ENCODE measurements around the gene KLF3.
"Not testable (repeated sequence)": the region's sequence is repeated elsewhere in the genome, so short reads cannot be mapped to it uniquely, and the experiment has no call there.

KLF3 gene

DNA sequence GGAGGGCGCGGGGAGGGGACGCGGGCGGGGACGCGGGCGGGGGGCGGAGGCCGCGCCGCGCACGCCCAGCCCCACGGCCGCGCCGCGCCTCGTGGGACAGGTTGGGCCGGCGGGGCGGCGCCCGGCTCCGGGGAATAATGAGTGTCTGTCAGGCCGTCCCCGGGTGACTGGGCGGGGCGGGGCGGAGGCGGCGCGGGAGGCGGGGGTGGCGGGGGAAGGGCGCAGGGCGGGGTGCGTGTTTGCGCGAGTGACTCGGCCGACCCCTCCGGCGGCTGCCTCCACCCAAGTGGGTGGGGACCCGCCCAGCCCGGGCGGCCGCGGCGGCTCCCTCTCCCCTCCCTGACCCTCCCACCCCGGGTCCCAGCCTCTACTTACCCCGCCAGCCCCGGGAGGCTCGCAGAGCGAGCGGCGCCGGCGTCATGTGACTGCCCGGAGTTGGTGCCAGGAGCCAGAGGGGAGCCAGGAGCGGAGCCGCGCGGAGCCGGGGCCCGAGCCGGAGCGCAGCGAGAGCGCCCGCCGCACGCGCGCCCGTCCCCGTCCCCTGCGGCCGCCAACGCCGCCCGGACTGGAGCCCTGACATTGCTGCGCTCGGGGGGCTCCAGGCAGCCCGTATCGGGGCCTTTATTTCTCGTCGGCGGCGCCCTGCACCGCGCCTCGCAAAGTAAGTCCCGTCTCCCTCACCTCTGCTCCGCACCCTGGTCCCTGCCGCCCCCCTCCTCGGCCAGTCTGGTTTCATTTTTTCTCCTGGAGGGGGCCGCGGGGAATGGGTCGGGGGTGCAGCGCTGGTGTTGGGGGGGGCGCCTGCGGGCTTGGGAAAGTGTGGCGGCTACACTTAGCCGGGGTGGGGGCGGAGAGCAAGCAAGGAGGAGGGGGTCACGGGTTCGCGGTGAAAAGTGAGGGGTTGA lies at the start of gene KLF3:
TSS of gene KLF3 (plus strand) at position 399 of the 905 bp plus-strand sequence. CDS start 16,427 bp downstream, outside the sequence.
- Mint-ChIP-seq H3K4me1 (peaks cover 68% of the 10 kb centered on the region), H3K36me3 (peaks cover 30% of the 10 kb centered on the region), H3K4me3 (peak within 1 kb of the TSS; percentile 93), H3K27ac (peak within 1 kb of the TSS; percentile 93), H3K27me3 (no peaks in the 10 kb centered on the region), H3K9me3 (no peaks in the 10 kb centered on the region)
- peak; percentile 94 for DNase-seq
- CTCF ChIA-PET: no interaction called here

GRCh38 chr4:38614231-38614630 lies 49.8 kb upstream of the KLF3 start:
- Mint-ChIP-seq H3K4me3 (no peak overlapping the region), H3K9me3 (peaks cover 7% of the 10 kb centered on the region), H3K36me3 (peaks cover 2% of the 10 kb centered on the region), H3K27ac (no peak overlapping the region), H3K27me3 (no peaks in the 10 kb centered on the region), H3K4me1 (peaks cover 46% of the 10 kb centered on the region)
- CTCF ChIA-PET: interaction anchor here (1.1 kb wide), 1 partner anchor 10 kb away, joined by 3 read pairs; no protein-coding TSS in a partner anchor
- DNase-seq: no peak

DNA sequence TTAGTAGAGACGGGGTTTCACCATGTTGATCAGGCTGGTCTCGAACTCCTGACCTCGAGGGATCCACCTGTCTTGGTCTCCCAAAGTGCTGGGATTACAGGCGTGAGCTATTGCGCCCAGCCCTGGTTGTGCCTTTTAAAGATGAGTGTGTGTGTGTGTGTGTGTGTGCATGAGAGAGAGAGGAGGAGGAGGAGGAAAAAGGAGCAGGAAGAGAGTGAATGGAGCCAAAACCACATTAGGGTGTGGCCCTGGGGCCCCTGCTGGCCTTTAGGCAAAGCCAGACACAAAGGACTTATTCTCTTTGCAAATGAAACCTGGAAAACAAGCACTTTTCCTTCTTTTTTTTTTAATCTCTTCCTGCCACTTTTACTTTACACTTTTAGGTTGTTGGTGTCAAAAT lies 48.2 kb upstream of the KLF3 start:
- no peak overlapping the region for H3K27ac Mint-ChIP-seq
- CTCF ChIA-PET: no interaction called here
- no peak for DNase-seq

DNA sequence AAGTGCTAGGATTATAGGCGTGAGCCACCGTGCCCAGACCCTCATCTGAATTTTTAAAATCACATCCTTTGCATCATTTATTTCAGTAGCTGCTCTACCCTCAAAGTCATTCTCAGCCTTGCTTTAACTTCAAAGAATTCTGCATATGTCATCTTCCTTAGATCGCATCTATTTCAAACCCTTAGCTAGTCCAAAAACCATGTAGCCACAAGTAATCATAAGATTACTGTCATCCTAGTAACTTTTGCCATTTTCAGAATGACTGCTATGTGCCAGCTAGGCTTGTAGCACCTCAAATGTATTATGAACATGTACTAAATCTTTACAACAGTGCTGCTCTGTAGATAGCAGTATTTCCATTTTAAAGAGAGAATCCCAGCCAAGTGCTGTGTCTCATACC lies 45.5 kb upstream of the KLF3 start:
- Mint-ChIP-seq H3K4me3 (no peak overlapping the region), H3K27ac (no peak overlapping the region), H3K27me3 (no peaks in the 10 kb centered on the region), H3K9me3 (peaks cover 6% of the 10 kb centered on the region), H3K36me3 (peaks cover 2% of the 10 kb centered on the region), H3K4me1 (peaks cover 37% of the 10 kb centered on the region)
- CTCF ChIA-PET: no interaction called here
- no peak for DNase-seq

More for the DNA sequence above, 48.2 kb upstream of the KLF3 start:
- H3K4me3 Mint-ChIP-seq: no peak overlapping the region
- H3K4me1 Mint-ChIP-seq: peaks cover 34% of the 10 kb centered on the region
- peaks cover 6% of the 10 kb centered on the region for H3K9me3 Mint-ChIP-seq
- no peaks in the 10 kb centered on the region for H3K27me3 Mint-ChIP-seq
- peaks cover 2% of the 10 kb centered on the region for H3K36me3 Mint-ChIP-seq

GRCh38 chr4:38619316-38619715 lies 44.7 kb upstream of the KLF3 start:
- Mint-ChIP-seq H3K36me3 (peaks cover 2% of the 10 kb centered on the region), H3K27ac (no peak overlapping the region), H3K9me3 (peaks cover 6% of the 10 kb centered on the region), H3K4me1 (peaks cover 29% of the 10 kb centered on the region), H3K4me3 (no peak overlapping the region), H3K27me3 (no peaks in the 10 kb centered on the region)
- no peak for DNase-seq
- CTCF ChIA-PET: no interaction called here

- CTCF ChIA-PET: interaction anchor here (1.3 to 1.4 kb wide), 2 partner anchors 13 to 30 kb away, joined by 3 read pairs; no protein-coding TSS in a partner anchor
Observed at GRCh38 chr4:38620065-38620464, 43.9 kb upstream of the KLF3 start.

DNA sequence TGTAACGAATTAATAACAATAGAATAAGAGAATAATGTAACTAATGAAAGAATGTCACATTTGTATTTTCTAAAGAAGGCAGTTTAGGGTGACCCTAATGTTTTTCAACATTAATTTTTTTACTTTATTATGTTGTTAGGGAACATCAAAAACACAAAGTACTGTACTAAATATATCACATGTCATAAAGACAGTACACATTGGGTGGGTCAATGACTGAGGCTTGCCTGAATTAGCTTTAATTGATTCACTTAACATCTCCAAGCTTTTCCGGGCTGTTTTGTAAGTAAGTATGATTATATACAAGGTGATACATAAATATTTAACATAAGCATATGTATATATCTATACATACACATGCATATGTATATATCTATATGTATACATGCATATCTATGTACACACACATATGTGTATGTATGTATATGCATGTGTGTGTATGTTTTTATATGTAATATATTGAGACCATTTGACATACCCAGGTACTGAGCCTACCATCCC lies 43.4 kb upstream of the KLF3 start:
- CTCF ChIA-PET: interaction anchor here (1.3 to 1.4 kb wide), 2 partner anchors 13 to 31 kb away, joined by 3 read pairs; no protein-coding TSS in a partner anchor
- Mint-ChIP-seq H3K27ac (no peak overlapping the region), H3K36me3 (peaks cover 2% of the 10 kb centered on the region), H3K4me3 (no peak overlapping the region), H3K4me1 (peaks cover 29% of the 10 kb centered on the region), H3K27me3 (no peaks in the 10 kb centered on the region), H3K9me3 (peaks cover 6% of the 10 kb centered on the region)
- DNase-seq: no peak

More at GRCh38 chr4:38620065-38620464, 43.9 kb upstream of the KLF3 start:
- H3K4me3 Mint-ChIP-seq: no peak overlapping the region
- no peak for DNase-seq
- H3K4me1 Mint-ChIP-seq: peaks cover 26% of the 10 kb centered on the region
- peaks cover 6% of the 10 kb centered on the region for H3K9me3 Mint-ChIP-seq
- peaks cover 2% of the 10 kb centered on the region for H3K36me3 Mint-ChIP-seq
- no peaks in the 10 kb centered on the region for H3K27me3 Mint-ChIP-seq
- no peak overlapping the region for H3K27ac Mint-ChIP-seq

- Mint-ChIP-seq H3K4me1 (peaks cover 28% of the 10 kb centered on the region), H3K27ac (no peak overlapping the region), H3K9me3 (peaks cover 6% of the 10 kb centered on the region), H3K36me3 (peaks cover 2% of the 10 kb centered on the region), H3K4me3 (no peak overlapping the region), H3K27me3 (no peaks in the 10 kb centered on the region)
- no peak for DNase-seq
- CTCF ChIA-PET: interaction anchor here (1.3 to 1.4 kb wide), 2 partner anchors 14 to 31 kb away, joined by 3 read pairs; no protein-coding TSS in a partner anchor
Observed at GRCh38 chr4:38621028-38621684, 42.8 kb upstream of the KLF3 start.

DNA sequence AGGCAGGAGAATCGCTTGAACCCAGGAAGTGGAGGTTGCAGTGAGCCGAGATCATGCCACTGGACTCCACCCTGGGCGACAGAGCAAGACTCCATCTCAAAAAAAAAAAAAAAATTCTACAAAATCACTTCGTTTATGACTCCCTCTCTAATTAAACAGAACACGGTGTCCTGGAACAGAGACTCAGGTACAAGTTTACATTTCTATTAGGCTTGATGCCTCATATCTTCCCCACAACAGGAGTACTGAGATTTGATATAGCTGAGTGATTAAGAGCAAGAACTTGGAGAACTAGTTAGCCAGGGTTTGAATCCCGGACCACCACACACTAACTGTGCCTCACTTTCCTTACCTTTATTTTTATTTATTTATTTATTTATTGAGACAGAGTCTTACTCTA lies 42.2 kb upstream of the KLF3 start:
- no peak for DNase-seq
- no peak overlapping the region for H3K4me3 Mint-ChIP-seq
- no peak overlapping the region for H3K27ac Mint-ChIP-seq
- CTCF ChIA-PET: interaction anchor here (0.6 kb wide), 1 partner anchor 40 kb away, joined by 4 read pairs; no protein-coding TSS in a partner anchor
- H3K36me3 Mint-ChIP-seq: peaks cover 2% of the 10 kb centered on the region
- H3K9me3 Mint-ChIP-seq: peaks cover 6% of the 10 kb centered on the region
- peaks cover 26% of the 10 kb centered on the region for H3K4me1 Mint-ChIP-seq
- no peaks in the 10 kb centered on the region for H3K27me3 Mint-ChIP-seq

DNA sequence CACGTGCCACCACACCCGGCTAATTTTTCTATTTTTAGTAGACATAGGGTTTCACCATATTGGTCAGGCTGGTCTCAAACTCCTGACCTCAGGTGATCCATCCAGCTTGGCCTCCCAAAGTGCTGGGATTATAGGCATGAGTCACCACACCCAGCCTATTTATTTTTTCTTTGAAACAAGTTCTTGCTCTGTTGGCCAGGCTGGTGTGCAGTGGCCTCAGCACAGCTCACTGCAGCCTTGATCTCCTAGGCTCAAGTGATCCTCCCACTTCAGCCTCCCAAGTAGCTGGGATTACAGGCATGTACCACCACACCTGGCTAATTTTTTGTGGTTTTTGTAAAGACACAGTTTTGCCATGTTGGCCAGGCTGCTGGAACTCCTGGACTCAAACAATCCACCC lies 41.7 kb upstream of the KLF3 start:
- not testable (repeated sequence) for H3K27me3 Mint-ChIP-seq, H3K36me3 Mint-ChIP-seq, H3K9me3 Mint-ChIP-seq, H3K27ac Mint-ChIP-seq, H3K4me3 Mint-ChIP-seq, DNase-seq
- CTCF ChIA-PET: interaction anchor here (0.6 kb wide), 1 partner anchor 41 kb away, joined by 4 read pairs; no protein-coding TSS in a partner anchor
- peaks cover 24% of the 10 kb centered on the region for H3K4me1 Mint-ChIP-seq

DNA sequence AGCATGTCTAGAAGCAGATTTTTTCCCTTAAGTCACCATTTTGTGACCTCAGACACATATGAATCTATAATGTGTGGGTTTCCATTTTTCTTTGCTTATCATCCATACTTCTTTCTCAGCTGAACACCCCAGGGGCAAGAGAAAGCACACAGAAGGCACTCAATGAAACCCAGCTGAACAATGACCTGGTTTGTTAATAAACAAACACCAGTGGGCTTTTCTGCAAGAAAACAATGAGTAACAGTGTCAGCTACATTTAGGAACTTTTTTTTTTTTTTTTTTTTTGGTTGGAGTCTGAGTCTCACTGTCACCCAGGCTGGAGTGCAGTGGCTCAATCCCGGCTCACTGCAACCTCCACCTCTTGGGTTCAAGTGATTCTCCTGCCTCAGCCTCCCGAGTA lies 40.7 kb upstream of the KLF3 start:
- CTCF ChIA-PET: no interaction called here
- Mint-ChIP-seq H3K36me3 (no peaks in the 10 kb centered on the region), H3K4me1 (peaks cover 23% of the 10 kb centered on the region), H3K9me3 (peaks cover 3% of the 10 kb centered on the region), H3K27ac (no peak overlapping the region), H3K4me3 (no peak overlapping the region), H3K27me3 (no peaks in the 10 kb centered on the region)
- DNase-seq: no peak

GRCh38 chr4:38624311-38624710 lies 39.7 kb upstream of the KLF3 start:
- no peak overlapping the region for H3K4me3 Mint-ChIP-seq
- H3K4me1 Mint-ChIP-seq: peaks cover 19% of the 10 kb centered on the region
- no peaks in the 10 kb centered on the region for H3K9me3 Mint-ChIP-seq
- no peaks in the 10 kb centered on the region for H3K36me3 Mint-ChIP-seq
- H3K27ac Mint-ChIP-seq: no peak overlapping the region
- H3K27me3 Mint-ChIP-seq: no peaks in the 10 kb centered on the region
- CTCF ChIA-PET: no interaction called here
- DNase-seq: no peak

GRCh38 chr4:38625508-38625907 lies 38.5 kb upstream of the KLF3 start:
- DNase-seq: peak; percentile 36

GRCh38 chr4:38626901-38627444 lies 37.0 kb upstream of the KLF3 start:
- H3K4me1 Mint-ChIP-seq: peaks cover 12% of the 10 kb centered on the region
- not testable (repeated sequence) for H3K9me3 Mint-ChIP-seq

More at GRCh38 chr4:38625508-38625907, 38.5 kb upstream of the KLF3 start:
- CTCF ChIA-PET: interaction anchor here (1.1 kb wide), 1 partner anchor 445 kb away, joined by 3 read pairs; no protein-coding TSS in a partner anchor
- no peaks in the 10 kb centered on the region for H3K36me3 Mint-ChIP-seq
- H3K4me1 Mint-ChIP-seq: peaks cover 19% of the 10 kb centered on the region
- H3K27me3 Mint-ChIP-seq: no peaks in the 10 kb centered on the region
- H3K9me3 Mint-ChIP-seq: no peaks in the 10 kb centered on the region
- H3K4me3 Mint-ChIP-seq: no peak overlapping the region
- no peak overlapping the region for H3K27ac Mint-ChIP-seq

More at GRCh38 chr4:38626901-38627444, 37.0 kb upstream of the KLF3 start:
- H3K27ac Mint-ChIP-seq, H3K36me3 Mint-ChIP-seq, H3K4me3 Mint-ChIP-seq, H3K27me3 Mint-ChIP-seq, DNase-seq: not testable (repeated sequence)
- CTCF ChIA-PET: interaction anchor here (0.9 kb wide), 1 partner anchor 8 kb away, joined by 3 read pairs; no protein-coding TSS in a partner anchor
